ENCODE results near the gene IGFBP3.

The IGFBP3 gene

GRCh38 chr7:45890902-45891461 lies 30.1 kb downstream of the IGFBP3 start:
- no peak for DNase-seq

- DNase-seq, result no peak
Observed at GRCh38 chr7:45890125-45890901, 30.8 kb downstream of the IGFBP3 start.

GRCh38 chr7:45889367-45890067 lies 31.6 kb downstream of the IGFBP3 start:
- no peak for DNase-seq

- DNase-seq, result no peak
Observed at GRCh38 chr7:45888993-45889366, 32.1 kb downstream of the IGFBP3 start.

GRCh38 chr7:45888185-45888992 lies 32.7 kb downstream of the IGFBP3 start, which contains the start of gene IGFBP1:
IGFBP1 (plus strand) TSS chr7:45888488; CDS start chr7:45888653, 165 bp downstream.
- DNase-seq, result no peak

- no peak for DNase-seq
Observed at GRCh38 chr7:45886931-45887667, 34.0 kb downstream of the IGFBP3 start.

- no peak for DNase-seq
Observed at GRCh38 chr7:45885264-45885882, 35.7 kb downstream of the IGFBP3 start.

GRCh38 chr7:45884136-45884535 lies 36.9 kb downstream of the IGFBP3 start:
- no peak for DNase-seq

GRCh38 chr7:45882465-45882810 lies 38.6 kb downstream of the IGFBP3 start:
- DNase-seq, result no peak

- DNase-seq, result no peak
Observed at GRCh38 chr7:45881759-45882464, 39.2 kb downstream of the IGFBP3 start.

GRCh38 chr7:45881280-45881758 lies 39.8 kb downstream of the IGFBP3 start:
- DNase-seq, result no peak

GRCh38 chr7:45880433-45880860 lies 40.6 kb downstream of the IGFBP3 start:
- DNase-seq, result no peak

- DNase-seq, result no peak
Observed at GRCh38 chr7:45878457-45879144, 42.5 kb downstream of the IGFBP3 start.

GRCh38 chr7:45876519-45876918 lies 44.6 kb downstream of the IGFBP3 start:
- DNase-seq, result no peak

- peak; percentile 77 for DNase-seq
Observed at GRCh38 chr7:45874408-45875131, 46.5 kb downstream of the IGFBP3 start.

- DNase-seq, result no peak
Observed at GRCh38 chr7:45873355-45873754, 47.7 kb downstream of the IGFBP3 start.

- no peak for DNase-seq
Observed at GRCh38 chr7:45873035-45873354, 48.1 kb downstream of the IGFBP3 start, which contains the start of gene CCDC201. CCDC201 (minus strand) TSS chr7:45873082; CDS start chr7:45873007, 75 bp downstream.

GRCh38 chr7:45872116-45873034 lies 48.7 kb downstream of the IGFBP3 start:
- no peak for DNase-seq

- DNase-seq, result no peak
Observed at GRCh38 chr7:45869426-45869825, 51.6 kb downstream of the IGFBP3 start.

All from amniotic stem cell (primary cell).